HG02884 (cell line): Measurements from ENCODE around the gene OXCT2.
"Not testable (repeated sequence)": the region's sequence is repeated elsewhere in the genome, so short reads cannot be mapped to it uniquely, and the experiment has no call there.

ENCODE experiments used
- ATAC-seq: cut with Tn5 transposase; IDR thresholded peaks from one replicate; pipeline ENCODE4 v1.9.1; 2021; ENCODE audit warnings: mild to moderate bottlenecking, moderate library complexity; ENCODE audit not compliant: unreplicated experiment

Gene OXCT2

DNA sequence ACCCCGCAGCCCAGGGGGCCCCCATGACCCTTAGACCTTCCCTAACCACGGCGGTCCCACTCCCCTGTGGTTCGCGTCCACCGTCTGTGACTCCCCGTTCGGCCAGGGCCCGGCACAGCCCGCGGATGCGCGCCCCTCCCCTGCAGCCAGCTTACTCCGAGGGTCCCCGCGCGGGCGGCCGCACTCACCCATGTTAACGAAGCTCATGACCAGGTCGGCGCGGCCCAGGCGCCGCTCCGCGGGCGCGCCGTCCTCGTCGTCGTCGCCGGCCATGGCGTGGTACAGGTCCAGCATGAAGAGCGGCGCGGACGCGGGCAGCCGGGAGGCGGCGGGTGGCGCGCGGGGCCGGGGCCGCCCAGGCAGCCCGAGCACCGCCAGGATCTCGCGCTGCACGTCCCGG, 16.8 kb upstream of the OXCT2 start:
- not testable (repeated sequence) for ATAC-seq

DNA sequence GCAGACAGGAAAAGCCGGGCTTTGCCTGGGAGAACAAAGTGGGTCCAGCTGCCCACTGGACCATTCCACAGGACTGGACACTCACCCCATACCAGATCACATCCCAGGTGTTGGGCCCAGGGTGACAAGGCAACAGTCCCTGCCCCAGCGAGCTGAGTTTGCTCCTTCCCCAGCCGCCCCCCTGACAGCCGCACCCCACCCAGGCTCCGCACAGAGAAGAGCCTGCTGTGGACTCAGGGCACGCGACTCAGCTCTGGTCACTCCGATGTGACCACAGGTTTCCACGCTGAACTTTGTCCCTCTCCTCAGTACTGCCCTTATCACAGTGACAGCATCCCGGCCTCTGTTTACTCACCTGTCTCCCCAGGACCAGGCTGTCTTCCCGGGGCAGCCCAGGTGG, 16.3 kb upstream of the OXCT2 start:
- no peak for ATAC-seq

DNA sequence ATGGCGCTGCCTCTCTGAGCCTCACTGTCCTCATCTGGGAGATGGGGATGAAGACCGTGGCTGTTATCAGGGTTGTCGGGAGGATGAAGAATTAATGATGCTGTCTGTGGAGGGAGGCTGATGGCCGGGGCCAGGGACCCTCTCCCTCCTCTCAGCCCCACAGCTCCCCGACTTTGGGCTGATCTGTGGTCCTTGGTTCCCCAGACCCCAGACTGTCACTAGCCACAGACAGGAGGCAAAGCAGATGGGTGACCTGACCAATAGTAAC, 15.9 kb upstream of the OXCT2 start:
- ATAC-seq, result not testable (repeated sequence)

DNA sequence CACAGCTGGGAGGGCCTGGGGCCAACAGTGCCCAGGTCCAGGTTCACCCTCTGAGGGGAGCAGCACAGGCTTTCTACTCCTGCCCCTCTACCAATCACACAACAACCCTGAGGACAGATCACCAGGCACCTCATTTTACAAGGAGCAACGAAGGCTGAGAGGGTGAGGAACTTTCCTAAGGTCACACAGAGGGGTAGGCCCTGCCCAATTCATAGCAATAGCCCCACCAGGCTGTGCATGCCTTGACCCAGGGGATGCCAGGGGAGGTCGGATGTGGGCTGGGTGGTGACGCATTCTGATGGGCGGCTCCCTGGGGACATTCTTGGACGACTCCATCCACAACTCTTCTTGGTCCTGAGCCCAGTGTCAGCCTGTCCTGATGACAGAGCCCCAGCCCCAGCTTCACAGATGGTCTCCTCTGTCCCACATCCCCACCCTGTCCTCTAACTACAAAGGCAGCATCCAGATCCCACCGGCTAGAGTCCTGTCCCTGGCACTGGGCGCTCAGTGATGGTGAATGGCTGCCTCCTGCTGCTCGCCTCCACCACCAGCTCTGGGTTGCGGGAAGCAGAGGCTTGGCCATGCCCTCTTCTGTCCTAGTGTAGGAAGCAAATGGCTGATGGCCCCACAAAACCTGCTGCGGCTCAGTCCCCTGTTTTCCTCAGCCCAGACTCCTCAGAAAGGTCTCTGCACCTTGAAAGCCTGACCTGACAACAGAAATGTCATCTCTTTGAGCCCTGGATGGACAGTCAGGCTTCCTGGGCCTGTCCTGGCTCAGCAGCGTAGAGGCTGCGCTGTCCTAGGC, 15.4 kb upstream of the OXCT2 start:
- ATAC-seq, result not testable (repeated sequence)

DNA sequence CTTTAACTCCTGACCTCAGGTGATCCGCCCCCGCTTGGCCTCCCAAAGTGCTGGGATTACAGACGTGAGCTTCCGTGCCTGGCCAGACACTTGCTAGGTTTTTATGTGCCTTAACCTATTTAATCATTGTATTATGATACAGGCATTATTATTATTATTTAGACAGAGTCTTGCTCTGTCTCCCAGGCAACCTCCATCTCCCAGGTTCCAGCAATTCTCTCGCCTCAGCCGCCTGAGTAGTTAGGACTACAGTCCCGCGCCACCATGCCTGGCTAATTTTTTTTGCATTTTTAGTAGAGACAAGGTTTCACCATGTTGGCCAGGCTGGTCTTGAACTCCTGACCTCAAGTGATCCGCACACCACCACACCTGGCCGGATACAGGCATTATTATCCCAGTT, 11.5 kb upstream of the OXCT2 start:
- ATAC-seq, result not testable (repeated sequence)

DNA sequence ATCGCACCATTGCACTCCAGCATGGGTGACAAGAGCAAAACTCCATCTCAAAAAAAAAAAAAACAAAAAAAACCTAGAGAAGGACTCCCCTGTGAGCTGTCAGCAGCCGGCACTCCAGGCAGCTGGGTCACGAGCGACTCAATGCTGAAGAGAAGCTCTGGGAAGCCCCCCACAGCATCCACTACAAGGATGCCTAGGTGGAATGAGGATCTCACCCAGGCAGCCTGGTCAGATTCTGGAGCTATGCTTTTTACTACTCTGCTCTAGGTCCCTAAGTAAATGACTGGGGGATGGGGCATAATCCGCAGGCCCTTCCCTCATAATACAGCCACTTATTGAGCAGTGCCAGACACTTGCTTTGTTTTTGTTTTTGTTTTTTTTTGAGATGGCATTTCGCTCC, 11.0 kb upstream of the OXCT2 start:
- no peak for ATAC-seq

DNA sequence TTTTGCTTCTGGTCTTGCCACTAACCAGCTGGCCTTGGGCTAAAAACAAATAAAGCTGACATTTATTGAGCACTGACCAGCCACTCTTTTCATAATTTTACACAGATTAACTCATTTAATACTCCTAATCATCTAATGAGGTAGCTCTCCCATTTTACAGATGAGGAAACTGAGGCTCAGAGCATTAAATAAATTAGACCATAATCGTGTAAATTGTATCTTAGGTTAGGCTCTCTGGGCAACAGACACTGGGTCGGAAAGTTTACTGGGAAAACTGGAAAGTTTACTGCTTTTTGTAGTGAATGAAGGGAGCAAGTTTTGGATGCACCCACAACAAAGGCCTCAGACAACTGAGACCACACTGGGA, 10.2 kb upstream of the OXCT2 start:
- ATAC-seq, result no peak

DNA sequence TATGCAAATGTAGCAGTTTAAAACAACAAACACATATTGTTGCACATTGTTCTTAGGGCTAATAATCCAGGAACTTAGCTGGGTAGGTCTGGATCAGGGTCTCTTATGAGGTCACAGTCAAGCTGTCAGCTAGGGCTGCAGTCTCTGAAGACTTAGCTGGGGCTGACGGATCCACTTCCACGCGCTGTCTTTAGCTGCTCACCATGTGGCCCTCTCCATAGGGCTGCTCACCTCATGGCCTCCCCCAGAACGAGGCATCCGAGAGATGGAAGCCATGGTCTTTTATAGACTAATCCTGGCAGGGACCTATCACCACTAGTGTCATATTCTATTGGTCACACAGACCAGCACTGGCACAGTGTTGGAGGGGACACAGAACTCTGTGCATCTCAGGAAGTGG, 8.7 kb upstream of the OXCT2 start:
- no peak for ATAC-seq

DNA sequence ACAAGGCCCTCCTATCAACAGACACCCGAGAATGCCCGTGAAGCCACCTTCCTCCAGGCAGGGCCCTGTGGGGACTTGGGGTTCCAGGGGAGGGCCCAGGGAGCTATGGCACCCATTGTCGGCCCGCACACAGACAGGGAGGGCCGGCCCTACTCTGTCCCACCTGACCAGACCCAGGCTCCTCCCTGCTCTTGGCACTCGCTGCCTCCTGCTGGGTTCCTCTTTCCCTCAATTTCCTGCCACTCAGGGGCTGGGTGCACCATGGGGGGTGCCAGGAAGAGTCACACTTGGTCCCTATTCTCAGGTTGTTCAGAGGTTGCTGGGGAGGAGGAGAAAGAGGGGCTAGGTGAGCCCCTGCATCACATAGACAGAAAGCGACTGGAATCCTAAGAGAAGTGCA, 8.0 kb upstream of the OXCT2 start:
- no peak for ATAC-seq

DNA sequence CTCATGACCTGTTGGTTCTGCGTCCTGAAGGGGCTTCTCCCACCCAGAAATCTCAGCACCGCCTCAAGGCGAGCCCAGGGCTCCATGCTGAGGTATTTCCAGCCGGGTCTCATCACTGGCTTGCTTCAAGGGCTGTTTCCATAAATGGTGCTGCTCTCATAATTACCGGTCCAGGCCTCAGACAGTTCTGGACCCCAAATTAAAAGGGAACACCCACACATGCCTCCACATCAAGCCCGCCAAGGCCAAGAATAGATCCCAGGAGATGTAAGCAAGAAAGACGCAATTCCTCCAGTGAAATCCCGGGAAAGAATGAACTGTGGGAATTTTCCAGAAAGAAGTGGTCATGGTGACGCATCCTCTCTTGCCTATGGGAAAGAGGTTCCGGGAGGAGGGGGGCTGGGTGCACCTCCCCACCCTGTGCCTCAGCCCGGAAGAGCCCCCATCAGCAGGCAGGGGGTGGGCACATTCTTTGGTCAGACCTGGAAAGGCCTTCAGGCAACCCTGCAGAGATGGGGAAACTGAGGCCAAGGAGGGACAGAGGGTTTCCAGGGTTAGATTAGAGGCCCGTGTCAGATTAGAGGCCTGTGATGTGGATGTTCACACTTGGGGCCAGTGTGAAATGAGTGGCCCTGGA, 7.4 kb upstream of the OXCT2 start:
- ATAC-seq, result not testable (repeated sequence)

DNA sequence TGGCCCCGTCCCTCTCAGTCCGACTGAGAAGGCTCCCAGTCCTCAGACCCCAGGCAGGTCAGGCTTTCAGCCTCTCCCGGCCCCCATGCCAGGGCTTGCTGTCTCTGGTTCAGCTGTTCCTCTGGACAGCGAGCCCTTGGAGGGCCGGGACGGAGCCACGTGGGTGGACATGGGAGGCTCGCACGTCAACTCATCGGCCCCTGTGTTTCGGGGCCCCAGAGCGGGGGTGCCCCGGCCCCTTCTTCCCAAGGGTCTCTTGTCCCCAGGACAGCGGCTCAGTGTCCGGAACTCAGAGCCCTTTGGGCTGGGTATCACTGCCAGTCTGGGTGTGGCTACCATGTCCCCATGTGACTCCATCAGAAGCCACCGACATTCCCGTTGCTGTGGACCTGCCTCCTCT, 6.7 kb upstream of the OXCT2 start:
- not testable (repeated sequence) for ATAC-seq

DNA sequence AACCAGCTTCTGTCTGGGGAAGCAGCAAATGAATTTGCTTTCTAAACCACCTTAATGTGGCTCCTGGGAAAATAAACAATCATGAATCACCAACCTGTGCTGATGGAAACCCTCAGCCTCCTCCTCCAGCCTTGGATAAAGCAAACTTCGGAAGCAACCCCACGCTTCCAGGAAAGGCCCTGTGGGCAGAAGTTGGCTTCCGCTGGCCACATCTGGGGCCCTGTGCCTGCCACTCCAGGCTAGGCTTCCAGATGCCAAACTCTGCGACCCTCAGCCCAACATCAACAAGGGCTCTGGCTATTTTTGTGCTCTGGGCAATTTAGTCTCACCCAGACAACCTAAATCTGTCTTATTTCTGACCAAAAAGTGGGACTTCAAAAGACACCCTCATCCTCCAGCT, 6.2 kb upstream of the OXCT2 start:
- ATAC-seq, result no peak

DNA sequence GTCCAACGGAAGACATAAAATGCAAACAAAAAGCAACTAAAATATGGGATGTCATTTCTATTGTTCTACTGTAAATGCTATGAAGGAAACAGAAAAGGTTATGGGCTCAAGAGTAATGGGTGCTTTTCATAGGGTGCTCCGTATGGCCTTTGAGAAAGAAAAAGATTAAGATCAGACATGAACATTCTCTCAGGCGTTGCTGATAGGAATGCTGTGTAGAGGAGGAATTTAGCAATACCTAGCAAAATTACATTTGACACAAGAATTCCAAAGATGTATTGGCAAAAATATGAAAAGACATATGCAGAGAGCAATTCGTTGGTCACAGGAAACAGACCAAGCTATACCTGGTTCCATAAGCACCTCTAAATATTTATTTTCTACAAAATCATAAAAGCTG, 5.7 kb upstream of the OXCT2 start:
- ATAC-seq, result no peak

DNA sequence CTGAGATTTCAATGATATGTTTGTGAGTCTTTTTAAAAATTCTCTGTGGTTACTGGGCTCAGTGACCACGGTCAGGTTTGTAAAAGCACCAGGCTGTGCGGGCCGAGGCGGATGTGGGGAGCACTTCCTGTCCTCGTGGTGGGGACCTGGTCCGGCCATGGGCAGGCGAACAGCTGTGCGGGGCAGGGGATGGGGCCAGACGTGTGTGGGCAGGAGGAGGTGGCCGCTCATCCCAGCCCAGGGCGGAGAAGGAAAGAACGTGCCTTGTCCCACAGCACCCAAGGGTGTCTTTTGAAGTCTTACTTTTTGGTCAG, 5.2 kb upstream of the OXCT2 start:
- no peak for ATAC-seq

DNA sequence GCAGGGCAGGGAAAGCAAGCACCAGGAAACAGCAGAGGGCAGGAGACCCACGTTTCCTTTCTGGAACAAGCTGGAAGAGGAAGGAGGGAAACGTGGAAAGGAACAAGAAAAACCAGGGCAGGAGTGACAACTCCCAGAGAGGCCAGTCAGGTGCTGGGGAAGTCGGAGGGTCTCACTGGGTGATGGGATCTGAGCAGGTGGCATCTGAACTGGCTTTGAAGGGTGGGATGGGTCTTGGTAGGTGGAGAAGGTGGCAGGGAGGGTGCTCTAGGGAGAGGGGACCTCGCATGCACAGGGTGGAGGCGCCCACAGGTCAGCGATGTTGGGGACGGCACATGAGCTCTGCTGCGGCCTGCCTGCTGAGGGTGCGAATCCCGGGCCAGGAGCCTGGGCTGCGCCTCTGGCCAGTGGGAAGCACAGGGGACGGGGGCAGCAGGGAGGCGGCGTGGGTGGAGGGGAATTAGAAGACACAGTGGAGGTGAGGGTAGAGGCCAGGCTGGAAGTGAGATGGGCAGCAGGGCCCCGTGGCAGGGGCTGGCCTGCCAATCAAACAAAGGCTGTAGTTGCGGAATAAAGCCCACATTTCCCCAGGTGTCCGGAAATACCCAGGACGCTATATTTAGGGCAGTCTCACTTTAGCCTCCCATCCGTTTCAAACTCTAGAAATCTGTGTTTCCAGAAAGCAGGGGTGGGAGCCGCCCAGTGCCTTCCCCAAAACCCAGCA, 4.7 kb upstream of the OXCT2 start:
- not testable (repeated sequence) for ATAC-seq

DNA sequence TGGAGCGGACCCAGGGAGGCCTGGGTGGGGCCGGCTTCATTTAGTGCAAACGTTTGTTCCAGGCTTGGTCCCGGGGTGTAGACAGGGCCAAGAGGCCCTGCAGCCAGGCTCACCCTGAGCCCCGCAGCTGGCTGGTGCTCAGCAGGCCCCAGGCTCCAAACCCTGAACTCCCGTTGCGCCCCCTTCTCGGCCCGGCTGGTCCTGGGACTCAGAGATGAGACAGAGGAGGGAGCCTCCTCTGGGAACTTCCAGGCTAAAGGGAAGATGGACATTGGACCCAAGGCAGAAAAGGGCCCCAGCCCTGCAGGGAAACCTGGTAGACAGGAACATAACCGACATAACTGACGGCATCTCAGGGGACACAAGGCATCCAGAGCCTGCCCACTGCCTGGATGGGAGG, 4.0 kb upstream of the OXCT2 start:
- not testable (repeated sequence) for ATAC-seq

DNA sequence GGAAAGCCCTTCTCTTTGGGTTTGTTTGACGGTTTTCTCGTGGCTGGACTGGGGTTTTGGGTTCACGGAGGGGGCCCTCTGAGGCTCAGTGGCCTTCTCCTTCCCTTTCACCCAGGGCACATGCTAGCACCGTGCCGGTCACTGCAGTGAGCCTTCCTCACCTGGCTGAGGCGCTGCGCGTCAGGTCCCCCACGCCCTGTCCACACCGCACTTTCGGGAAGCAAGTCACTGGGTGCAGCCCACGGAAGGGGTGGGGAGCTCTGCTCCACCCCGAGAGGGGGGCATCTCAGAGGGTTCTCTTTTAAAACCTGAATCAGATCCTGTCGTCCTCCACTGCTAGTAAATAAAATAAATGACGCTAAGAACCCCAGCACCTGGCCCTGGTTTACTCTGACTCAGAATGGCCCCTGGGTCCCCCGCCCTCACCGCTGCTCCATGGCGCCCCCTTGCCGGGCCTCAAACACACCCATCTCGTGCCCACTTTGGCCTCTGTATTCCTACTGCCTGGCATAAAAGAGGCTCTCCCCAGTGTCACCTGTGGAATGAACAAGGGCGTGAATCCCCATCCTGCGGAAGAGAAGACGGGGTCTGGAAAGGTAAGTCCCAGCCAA, 2.3 kb upstream of the OXCT2 start:
- not testable (repeated sequence) for ATAC-seq

DNA sequence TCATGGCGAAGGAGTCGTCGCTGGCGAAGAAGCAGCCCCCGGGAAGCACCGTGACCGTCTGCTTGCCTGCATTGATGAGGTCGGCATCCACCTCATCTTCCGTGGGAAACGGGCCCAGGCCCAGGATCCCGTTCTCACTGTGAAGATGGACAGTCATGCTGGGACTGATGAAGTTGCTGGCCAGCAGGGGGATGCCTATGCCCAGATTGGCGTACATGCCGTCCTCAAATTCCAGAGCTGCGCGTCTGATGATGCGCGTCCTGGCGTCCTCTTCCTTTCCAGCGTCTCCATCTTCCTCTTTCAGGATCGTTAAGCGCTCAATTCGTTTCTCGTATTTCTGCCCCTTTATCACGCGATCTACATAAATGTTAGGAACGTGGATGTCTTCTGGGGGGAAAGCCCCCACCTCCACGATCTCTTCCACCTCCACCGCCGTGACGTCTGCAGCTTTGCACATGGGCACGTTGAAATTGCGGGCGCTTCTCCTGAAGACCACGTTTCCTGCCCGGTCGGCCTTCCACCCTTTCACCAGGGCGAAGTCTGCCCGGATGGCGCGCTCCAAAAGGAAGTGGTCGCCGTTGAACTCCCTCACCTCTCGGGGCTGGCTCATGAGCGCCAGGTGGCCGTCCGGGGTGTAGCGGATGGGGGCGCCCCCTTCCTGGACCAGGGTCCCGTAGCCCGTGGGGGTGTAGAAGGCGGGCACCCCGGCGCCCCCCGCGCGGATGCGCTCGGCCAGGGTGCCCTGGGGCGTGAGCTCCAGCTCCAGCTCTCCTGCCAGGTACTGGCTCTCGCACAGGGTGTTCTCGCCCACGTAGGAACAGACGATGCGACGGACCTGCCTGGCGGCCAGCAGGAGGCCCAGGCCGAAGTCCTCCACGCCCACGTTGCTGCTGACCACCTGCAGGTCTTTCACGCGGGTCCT, 787 bp downstream of the OXCT2 start:
- ATAC-seq, result not testable (repeated sequence)

DNA sequence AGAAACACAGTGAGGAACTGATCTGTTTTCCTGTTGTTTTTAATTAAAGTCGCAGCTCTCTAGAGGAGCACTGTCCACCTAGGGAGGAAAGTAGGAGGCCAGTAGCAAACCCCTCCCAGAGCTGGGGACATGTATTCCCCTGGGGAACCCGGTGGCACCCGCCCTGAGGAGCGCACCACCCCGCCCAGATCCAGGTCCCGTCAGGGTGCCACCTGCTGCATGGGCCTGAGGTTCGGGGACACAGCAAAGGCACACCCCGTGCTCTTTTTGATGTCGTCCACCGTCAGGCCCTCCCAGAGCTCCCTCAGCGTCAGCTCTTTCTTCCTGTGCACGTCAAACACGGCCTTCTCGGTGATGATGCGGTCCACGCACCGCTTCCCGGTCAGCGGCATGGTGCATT, 1.6 kb downstream of the OXCT2 start:
- not testable (repeated sequence) for ATAC-seq

DNA sequence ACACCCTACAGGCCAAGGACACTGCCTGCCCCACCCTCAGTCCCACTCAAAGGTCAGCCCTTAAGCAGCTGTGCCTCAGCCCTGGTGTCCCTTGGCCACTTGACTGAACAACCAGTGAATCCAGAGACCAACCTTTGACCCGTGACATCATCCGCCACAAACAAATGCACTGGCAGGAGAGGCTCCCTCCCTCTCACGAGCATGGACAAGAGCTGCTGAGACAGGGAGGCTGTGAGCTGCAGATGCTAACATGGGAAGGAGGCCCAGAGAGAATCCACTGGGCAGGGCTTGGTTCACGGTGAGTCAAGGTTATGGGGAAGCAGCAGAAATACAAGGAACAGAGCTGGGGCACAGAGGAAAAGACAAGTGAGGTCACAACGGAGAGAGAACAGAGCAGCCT, 4.7 kb downstream of the OXCT2 start:
- ATAC-seq, result not testable (repeated sequence)

DNA sequence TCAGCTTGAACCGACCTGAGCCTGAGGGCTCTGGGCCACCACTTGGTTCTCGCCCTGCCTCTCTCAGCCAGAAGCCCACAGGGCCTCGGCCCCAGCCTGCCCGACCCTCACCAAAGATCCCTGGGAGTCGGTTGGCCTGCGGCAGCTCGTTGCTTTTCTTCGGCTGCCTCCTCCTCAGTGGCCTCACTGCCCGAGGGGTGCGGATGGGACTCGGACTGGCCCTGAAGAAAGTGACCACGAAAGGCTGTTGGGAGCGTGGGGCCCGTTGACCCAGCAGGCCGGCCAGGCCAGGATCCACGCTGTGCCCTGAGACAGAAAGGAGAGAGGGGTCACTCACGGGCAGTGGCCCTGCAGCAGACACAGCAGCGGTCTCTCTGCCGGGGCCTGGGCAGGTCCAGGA, 6.6 kb downstream of the OXCT2 start:
- not testable (repeated sequence) for ATAC-seq
